ENCODE data around the gene PTPRN2.

The PTPRN2 gene

DNA sequence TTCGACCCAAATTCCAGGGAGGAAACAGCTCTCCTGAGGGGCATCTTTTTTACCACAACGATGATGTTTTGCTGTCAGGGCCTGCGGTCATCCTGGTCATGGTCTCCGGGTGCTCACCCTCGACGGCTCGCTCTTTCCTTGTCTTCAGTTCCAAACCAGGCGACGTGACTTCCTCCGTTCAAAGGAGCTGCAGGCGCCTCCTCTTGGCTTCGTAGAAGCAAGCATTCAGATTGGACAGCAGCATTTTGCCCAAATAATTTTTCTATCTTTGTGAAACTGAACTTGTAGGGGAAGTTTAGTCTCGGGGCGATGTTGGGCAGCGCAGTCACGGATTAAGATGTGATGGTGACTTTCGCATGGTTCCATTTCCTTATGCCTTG lies 1042.0 kb downstream of the PTPRN2 start:
- FAIRE-seq, result no peak

DNA sequence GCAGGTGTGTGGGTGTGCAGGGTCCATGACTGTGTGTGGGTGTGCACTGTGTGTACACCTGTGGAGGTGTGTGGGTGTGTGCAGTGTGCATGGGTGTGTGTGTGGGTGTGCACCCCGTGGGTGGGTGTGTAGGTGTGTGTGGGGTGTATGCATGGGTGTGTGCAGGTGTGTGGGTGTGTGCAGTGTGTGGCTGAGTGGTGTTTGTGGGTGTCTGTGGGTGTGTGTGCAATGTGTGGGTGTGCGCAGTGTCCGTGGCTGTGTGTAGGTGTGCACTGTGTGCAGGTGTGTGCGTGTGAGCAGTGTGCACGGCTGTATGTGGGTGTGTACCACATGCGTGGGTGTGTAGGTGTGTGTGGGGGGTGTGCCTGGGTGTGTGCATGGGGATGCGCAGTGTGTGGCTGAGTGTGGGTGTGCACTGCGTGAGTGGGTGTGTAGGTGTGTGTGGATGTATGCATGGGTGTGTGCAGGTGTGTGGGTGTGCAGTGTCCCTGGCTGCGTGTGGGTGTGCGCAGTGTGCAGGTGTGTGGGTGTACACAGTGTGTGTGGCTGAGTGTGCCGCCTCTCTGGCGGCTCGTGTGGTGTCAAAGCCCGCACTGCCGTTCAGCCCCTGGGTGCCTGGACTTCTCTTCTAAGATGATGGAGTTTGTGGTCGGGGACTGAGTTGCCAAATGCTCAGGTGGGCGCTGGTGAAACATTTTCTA lies 1042.5 kb downstream of the PTPRN2 start:
- FAIRE-seq, result no peak

DNA sequence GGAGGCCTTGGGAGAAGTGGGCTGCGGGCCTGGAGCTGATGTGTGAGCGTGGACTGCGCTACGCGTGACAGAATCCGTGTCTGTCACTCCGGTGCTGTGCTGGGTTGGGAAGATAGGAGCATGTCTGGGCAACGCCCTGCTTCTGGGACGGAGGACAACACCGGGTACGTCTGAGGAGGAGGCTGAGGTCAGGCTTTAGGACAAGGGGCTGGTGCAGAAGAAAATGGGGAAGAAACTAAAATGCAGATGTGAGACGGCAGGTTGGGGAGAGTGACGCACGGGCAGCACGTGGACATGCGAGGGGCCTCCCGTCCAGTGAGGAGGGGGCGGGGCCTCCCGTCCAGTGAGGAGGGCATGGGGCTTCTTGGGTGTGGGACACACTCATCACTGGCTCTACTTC lies 1043.4 kb downstream of the PTPRN2 start:
- no peak for FAIRE-seq

DNA sequence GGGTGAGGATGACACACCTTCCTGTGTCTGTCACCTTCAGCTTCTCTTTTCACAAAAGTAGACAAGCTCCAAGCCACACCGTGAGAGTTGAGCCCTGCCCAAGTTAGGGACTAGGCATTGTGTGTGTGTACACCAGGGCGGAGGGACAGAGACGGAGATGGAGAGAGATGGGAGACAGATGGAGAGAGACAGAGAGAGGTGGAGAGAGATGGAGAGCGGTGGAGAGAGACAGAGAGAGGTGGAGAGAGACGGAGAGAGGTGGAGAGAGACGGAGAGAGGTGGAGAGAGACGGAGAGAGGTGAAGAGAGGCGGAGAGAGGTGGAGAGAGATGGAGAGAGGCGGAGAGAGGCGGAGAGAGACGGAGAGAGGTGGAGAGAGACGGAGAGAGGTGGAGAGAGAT lies 1043.8 kb downstream of the PTPRN2 start:
- no peak for FAIRE-seq

DNA sequence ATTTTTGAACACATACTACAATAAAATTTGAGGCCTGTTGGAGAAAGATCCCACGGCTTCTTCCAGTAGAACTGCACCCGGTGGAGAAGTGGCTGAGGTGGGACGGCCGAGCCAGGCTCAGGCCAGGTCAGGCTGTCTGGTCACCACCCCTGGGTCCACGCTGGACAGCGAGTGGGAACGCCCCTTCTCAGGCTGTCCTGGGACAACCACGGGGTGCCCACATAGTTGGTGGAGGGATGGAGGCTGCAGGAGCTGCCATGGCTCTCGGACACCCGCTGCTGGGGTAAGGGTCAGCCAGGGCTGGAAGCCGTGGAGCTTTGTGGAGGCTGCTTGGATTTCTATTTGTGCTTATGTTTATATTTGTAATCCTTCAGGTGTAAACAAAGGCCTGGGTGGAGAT lies 1044.3 kb downstream of the PTPRN2 start:
- no peak for FAIRE-seq

DNA sequence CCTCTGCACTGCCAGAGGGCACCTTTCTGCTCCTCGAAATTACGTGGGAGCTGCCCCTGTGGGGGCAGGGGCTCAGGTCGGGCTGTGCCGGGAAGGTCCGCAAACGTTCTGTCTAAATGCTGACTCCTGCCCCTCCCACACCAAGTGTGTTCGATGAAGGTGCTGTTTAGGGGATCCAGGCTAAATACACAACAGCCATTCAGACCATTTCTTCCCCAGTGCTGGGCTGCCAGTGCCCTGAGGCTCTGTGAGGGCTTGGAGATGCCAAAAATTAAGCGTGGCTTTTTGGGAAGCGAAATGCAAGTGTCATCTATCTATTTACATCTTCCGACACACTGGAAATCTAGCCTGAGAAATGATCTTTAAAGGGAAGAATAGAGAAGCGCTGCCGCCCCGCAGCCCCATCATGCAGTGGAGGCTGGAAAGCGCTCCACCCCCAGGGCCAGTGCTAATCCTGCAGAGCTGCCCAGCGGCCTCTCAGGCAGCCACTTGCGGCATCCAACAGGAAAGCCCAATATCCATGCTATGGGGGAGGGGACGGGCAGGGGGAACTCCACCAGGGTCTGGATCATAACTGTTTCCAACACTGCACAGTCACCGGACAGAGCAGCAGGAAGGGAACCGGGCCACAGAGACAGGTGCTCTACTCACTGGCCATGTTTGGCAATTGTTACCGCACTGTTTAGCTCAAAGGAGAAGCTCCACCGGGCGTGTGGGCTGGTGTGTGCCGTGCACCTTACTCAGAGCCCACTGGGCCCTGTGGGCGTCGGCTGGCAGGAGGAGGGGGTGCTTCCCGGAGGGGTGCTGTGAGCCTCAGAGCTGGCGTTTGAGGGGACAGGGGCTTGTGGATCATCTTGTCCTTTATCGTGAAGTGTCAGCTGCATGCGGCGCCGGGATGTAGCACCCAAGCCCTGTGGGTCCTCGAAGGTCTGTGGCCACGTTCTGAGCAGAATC lies 1045.3 kb downstream of the PTPRN2 start:
- FAIRE-seq, result no peak

DNA sequence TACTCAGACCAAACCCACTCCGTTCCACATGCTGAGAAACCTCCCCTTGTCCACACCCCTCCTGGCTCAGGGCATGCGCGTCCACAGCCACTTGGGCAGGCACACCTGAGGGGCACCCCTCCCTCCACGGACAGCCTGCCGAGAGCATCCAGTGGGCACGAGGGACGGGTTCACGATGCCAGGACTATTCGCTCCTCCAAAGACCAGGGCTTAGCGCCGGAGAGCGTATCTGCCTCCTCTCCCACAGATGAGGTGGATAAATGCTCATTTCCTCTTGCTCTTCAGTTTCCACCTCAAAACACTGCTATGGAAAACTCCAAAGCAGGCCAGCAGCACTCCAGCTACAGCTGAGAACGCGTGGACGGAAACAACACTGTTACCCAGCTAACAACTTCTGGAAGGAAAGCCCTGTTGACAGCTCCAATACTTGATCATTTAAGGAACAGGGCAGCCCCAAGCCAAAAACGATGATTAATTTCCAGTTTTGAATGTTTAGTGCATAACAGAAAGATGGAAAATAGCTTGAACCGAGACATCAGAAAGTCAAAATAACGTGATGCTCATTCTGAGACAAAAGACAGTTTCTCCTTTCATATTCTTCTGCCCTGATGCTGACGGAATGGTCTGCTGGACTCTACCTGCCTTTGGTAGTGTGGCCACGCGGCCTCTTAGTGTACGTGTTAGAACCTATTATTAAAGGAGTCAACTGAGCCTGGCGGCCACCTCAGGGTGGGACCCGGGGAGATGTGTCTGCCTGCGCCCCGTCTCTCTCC lies 1046.1 kb downstream of the PTPRN2 start:
- FAIRE-seq, result no peak

DNA sequence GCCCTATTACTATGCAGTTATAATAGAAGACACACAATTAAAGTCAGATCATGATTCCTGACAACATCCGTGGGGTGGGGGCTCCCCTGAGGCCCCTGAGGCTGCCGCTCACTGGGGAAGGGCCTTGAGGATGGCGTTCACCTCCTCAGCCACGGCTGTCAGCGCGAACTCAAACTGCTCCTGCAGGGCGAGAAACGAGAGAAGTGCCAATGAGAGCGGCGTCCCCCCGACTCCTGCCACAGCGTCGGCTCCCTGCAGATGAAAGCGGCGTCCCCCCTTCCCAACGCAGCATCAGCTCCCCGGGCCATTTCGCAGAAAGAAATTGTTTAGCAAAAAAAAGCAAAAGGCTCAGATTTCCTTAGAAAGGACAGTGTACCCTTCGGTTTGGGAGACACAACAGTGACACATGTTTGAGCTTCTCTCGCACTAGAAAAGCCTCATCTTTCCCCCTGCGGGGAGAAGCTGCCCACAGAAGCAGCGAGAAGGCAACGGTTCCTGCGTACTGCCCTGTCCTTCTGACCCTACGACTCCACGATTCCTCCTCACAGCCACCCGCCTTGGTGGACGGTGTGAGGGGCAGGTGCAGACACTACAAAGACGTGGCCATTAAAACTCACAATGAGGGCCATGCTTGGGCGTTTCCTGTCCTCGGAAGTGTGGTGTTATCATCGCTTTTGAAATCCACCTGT lies 1046.9 kb downstream of the PTPRN2 start:
- no peak for FAIRE-seq

DNA sequence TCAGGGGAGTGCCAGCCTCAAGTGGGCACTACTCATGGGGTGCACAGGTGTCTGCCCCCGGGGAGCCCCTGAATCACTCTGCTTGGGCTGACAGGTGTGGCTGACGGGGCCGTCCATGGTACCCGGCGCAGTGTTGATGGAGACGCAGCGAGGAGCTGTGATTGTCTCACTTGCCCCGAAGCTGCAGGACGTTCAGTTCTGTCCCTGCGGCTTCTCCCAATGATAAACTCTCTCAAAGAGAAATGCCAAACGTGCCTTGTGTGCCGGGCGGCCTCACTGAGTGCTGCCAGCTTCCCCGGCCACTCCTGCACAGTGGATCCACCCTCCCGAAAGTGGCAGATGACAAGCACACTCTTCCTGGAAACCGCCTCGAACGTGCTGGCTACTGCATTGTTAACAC lies 1047.6 kb downstream of the PTPRN2 start:
- FAIRE-seq, result no peak

DNA sequence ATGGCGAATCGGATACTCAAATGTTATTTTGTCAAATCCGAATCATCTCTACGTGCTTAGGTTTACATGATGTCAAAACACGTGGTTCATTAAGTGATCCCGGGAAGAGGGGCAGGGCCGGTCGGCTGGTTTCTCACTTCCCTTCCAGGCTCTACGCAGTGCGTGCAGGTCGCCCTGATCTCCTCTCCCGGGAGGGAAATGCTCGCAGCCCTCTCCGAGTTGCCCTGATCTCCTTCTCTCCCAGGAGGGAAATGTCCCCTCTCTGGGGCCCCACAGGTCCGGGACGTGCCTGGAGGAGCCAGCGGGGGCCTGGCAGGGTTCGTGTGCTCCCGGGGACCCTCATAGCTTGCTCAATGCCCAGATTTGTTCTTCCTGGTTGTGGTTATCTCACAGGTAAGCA lies 1048.1 kb downstream of the PTPRN2 start:
- FAIRE-seq, result no peak

DNA sequence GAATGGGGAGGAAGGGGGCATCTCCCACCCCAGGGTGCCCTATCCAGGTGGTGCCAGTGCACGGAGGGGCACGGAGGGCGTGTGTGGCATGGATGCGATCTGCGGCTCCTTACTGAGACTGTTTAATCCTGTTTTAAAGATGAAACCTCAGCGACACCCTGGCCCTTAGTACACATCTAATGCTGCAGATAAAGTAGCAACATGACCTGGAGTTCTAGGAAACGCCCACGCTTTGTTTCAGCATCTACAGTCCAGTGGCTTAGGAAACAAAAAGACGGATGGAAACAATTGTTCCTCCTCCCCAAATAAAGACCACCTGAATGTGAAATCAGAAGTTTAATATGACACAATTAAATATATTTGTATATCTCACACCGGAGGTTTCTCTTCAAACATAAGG lies 1048.9 kb downstream of the PTPRN2 start:
- FAIRE-seq, result no peak

DNA sequence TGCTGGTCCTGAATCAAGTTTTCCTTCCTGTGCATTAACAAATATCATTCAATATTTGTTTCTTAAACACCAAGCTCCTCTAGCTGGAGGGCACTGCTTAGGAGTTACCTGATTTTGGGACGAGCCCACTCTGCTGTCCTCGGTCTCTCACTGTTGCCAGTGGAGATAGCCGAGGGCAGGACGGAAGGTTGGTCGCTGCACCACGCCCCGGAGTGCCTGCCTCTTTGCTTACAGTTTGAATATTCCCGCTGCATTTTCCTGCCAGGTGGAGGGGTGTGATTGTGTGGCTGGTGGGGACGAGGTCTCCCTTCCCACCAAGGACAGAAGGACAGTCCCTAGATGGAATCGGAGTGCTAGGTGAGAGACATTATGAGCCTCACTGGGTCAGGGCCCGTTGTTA lies 1049.3 kb downstream of the PTPRN2 start:
- no peak for FAIRE-seq

DNA sequence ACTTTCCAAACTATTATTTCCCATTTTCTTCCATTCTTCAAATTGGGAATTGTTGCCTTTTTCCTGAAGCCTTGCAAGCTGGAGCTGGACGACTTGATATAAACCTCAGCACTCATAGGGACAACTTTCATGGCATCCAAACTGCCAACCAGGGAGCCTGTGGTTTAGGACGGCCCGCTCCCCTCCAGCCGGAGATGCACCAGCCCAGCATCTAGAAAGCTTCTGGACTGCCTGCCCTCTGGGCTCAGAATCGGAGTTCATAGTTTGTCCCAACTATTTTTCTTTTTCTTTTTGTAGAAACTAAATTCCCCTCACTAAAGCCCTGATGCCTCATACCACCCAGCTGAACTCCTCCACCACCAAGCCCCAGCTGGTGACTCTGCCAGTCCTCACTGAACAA lies 1050.6 kb downstream of the PTPRN2 start:
- FAIRE-seq, result no peak

DNA sequence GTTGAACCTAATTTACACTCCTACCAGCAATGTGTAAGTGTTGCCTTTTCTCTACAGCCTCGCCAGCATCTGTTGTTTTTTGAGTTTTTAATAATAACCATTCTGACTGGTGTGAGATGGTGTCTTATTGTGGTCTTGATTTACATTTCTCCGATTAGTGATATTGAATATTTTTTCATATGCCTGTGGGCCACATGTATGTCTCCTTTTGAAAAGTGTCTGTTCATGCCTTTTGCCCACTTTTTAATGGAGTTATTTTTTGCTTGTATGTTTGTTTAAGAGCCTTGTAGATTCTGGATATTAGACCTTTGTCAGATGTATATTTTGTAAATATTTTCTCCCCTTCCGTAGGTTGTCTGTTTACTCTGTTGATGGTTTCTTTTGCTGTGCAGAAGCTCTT lies 1055.6 kb downstream of the PTPRN2 start:
- FAIRE-seq, result no peak

DNA sequence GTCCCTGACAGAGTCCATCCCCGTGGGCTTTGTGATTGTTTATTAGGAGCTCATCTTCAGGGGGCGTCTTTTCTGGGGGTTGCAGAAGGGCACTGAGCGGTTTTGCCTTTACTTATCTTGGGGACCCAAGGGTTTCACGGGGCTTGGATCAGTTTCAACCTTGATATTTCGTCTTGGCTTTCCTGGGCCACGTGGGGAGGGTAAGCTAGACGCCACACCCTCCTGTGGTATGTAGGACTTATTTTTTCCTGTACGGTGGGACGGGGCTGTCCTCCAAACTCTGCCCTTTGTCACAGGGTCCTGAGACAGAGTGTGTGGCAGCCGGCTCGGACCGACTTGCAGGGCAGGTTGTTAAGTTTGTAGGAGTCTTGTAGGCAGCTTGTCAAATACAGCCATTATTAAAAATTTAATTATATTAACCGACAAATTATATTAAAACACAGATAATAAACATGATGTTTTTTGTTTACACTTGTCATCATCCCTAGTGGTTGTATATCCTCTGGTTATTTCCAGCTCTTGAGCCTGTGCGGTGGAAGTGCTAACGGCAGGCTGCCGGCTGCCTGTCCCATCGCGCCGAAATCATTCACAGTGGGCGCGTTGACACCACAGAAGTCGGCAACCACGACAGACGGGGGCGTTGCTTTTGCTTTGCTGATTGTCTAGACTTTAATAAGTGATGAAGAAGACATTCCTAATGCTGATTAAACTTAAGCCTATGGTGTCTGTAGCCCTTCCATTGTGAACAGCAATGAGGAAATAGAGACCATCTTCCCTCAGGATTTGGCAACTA lies 1057.7 kb downstream of the PTPRN2 start:
- no peak for FAIRE-seq

DNA sequence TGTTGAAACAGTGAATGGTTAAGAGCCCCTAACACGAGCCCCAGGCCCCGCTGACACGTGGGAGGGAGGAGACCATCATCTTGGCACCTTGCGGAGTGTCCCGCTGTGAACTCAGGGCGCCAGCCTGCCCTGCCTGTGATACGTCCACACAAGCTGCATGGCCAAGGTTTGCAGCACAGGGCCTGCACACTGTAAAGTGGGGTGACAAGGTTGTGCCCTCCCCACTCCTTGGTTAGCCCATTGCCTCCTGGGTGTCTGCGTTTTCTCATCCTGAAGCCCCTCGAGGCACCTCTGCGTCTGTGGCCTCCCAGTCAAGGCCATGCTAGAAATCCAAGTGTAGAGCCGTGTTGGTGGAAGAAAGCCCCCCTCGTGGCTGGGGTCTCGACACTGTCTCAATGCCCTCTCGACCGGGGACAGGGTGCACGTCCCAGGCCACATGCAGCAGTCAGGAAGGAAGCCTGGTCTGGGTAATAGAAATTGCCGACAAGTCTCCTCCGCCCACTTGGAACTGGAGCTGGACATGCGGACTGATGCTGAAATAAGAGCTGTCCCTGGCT lies 1058.8 kb downstream of the PTPRN2 start:
- no peak for FAIRE-seq

DNA sequence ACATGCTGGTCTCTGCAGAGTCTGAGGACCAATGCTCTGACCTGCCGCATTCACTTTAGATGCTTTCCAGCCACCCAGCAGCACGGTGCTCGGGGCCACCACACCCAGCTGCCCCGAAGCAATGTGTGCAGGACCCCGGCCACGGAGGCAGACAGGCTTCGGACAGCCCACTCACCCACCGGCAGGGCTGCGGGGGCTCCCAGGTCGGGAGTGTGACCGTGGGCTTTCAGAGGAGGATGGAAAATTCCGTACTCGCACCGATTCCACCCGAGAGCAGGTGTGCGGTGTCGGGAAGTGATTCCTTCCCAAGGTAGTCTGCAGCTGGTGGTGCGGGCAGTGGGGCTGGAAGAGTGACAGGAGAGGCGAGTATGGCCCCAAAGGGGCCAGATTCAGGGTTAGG lies 1059.9 kb downstream of the PTPRN2 start:
- FAIRE-seq, result no peak

DNA sequence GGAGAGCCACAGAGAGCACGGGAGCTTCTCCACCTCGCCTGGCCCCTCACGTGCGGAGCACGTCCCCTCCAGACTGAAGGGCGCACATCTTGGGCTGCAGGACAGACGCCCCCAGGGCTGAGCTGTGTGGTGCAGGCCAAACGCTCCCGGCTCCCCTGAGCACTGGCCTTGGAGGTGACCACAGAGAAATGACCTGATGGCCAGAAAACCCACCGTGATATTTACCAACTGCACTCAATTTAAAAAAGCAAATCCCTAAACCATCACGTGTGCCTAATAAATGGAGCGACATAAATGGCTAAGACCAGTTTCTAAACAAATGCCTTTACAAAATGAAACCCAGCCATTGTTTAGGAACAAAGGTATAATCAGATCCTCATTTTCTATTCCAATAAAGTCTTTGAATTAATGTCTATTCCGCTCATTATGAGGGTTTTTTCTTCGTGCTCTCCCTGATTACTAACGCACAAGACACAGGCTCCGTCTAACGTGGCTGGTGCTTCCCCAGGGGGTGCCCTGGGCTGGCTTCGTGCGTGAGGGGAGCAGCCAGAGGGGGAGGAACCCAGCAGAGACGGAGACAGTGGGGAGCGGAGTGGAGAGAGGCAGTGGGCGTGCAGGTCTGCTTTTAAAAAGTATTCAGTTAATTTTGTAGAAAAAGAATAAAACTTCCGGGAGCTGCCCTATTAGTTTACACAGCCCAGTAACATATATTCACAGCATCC lies 1060.5 kb downstream of the PTPRN2 start:
- no peak for FAIRE-seq

DNA sequence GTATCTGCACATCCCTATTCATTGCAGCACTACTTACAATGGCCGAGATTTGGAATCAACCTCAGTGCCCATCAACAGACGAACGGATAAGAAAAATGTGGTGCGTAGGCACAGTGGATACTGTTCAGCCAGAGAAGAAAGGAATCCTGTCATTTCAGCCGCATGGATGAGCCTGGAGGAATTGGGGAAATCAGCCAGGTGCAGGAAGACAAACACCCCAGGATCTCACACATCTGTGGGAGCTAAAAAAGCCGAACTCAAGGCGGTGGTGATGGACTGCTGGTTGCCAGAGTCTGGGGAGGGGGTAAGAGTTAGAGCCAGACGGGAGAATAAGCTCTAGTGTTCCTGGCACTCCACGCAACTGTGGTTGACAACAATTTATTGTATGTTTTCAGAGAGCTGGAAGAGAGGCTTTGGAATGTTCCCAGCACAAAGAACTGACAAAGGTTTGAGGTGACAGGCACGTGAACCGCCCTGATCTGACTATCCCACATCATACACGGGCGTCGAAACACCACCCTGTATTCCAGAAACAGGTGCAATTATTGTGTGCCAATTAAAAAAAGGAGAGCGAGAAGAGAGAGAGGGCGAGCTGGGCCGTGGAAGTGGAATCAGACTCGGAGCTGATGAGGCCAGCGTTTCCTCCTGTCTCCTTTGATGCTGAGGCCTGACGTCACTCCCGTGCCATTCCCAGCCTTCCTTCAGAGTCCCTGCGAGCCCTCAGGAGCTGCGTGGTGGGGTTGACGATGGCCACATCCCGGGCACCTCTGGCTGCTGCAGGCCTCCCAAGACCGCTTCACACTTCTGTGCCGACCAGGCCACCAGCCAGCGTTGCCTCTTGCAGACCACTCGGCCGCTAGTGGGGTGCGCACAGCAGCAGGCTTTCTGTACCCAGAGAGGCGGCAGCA lies 1061.4 kb downstream of the PTPRN2 start:
- no peak for FAIRE-seq

DNA sequence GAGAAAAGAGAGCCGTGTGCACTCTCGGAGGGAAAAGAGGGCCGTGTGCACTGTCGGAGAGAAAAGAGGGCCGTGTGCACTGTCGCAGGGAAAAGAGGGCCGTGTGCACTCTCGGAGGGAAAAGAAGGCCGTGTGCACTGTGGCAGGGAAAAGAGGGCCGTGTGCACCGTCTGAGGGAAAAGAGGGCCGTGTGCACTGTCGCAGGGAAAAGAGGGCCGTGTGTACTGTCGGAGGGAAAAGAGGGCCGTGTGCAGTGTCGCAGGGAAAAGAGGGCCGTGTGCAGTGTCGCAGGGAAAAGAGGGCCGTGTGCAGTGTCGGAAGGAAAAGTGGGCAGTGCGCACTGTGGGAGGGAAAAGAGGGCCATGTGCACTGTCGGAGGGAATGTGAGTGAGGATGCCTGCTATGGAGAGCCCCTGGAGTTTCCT lies 1062.1 kb downstream of the PTPRN2 start:
- no peak for FAIRE-seq
